Measurements from ENCODE around the gene DDTL.

- TF ChIP-seq POLR2A (IDR thresholded peaks at IDR 0.05) (no peak), CTCF (IDR thresholded peaks at IDR 0.05) (no peak)
These were observed 43.8 kb upstream of the DDTL start for GRCh38 chr22:23922921-23923320.
